ENCODE data around the gene DDX10.

- TF ChIP-seq CTCF (IDR thresholded peaks at IDR 0.05; ENCODE audit: low read depth, low read length) (no peak), POLR2A (IDR thresholded peaks at IDR 0.05; ENCODE audit: extremely low read depth, insufficient read length) (no peak)
- TF ChIP-seq, protein P1, sequence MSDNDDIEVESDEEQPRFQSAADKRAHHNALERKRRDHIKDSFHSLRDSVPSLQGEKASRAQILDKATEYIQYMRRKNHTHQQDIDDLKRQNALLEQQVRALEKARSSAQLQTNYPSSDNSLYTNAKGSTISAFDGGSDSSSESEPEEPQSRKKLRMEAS (IDR thresholded peaks at IDR 0.05; ENCODE audit: low read depth, low read length), result no peak
These were observed 62.8 kb downstream of the DDX10 start for GRCh38 chr11:108727665-108728064.

Measured in NB4 (cell line).